DOHH2 (cell line): ENCODE results near the gene EGR1.

Experiments used
- CTCF ChIP-seq: fragments of 200-600 bp; sonication (generic); IDR thresholded peaks from one replicate; pipeline ENCODE4 v1.5.1; 2014; ENCODE audit warnings: antibody characterized with exemption, mild to moderate bottlenecking, low read depth, low read length; ENCODE audit not compliant: poor library complexity, severe bottlenecking
- EZH2phosphoT487 ChIP-seq: fragments of 200-600 bp; sonication (generic); IDR thresholded peaks from 2 replicates; pipeline ENCODE4 v1.6.1; 2017; ENCODE audit warnings: borderline replicate concordance, mild to moderate bottlenecking, antibody characterized with exemption, low read length, moderate library complexity, mixed read lengths

GRCh38 chr5:138490648-138491283, 25.5 kb downstream of the EGR1 start:
- TF ChIP-seq CTCF (no peak), EZH2phosphoT487 (no peak)
